HCT116 (cell line): ENCODE measurements around the gene DCST2. TPM values are rescaled to one million over a fixed set of nuclear protein-coding genes. Genes with fewer than 3 reads are reported as not detected.

ENCODE experiments used
- ATAC-seq: fragments of 200-7000 bp; cut with Tn5 transposase; 2 replicates; pipeline ENCODE4 v1.9.1; 2020; ENCODE audit warnings: mild to moderate bottlenecking, moderate library complexity
- BruUV-seq: library from RNA; stranded (reverse); fragments of 400-500 nt; replicated peaks from 2 replicates; lab custom pipeline; 2021; lab: Mats Ljungman, UMichigan
- CTCF ChIA-PET: fragments of 300-600 bp; sonication (Branson Sonifier 250); formaldehyde crosslinking; loops from one replicate; lab custom pipeline; 2021; ENCODE audit warnings: antibody characterized with exemption; lab: Charles Lee
- POLR2A ChIA-PET: fragments of 300-600, 350-600 bp; sonication (Branson Sonifier 250); formaldehyde crosslinking; loops from one replicate; lab custom pipeline; 2021; ENCODE audit warnings: antibody characterized with exemption; lab: Charles Lee
- RAD21 ChIA-PET, 2 experiments: fragments of 300-600 bp; sonication (Branson Sonifier 250); formaldehyde crosslinking; loops; one replicate each; lab custom pipeline; 2023; ENCODE audit warnings: low total read pairs in 2 of 2; ENCODE audit not compliant: uncharacterized antibody in 2 of 2, unreplicated experiment in 2 of 2, low non-redundant PET in 1 of 2; lab: Charles Lee
- DNase-seq: peaks from one replicate; pipeline ENCODE4 v3.0.0-alpha.2; 2010; ENCODE audit warnings: low read depth, low spot score
- H2AFZ ChIP-seq: fragments of 200-600 bp; shearing (Covaris generic), sonication (generic); 2 replicates; pipeline ENCODE4 v1.6.1; 2017; ENCODE audit warnings: low read depth, mixed run types, mixed read lengths, antibody characterized with exemption, low read length; ENCODE audit not compliant: poor library complexity, severe bottlenecking
- H3K27ac ChIP-seq: 2 replicates; pipeline ENCODE4 v1.5.1; 2012; ENCODE audit warnings: low read depth, low read length
- H3K27me3 ChIP-seq: fragments of 200-600 bp; sonication (generic); 2 replicates; pipeline ENCODE4 v1.6.1; 2016; ENCODE audit warnings: mixed run types, low read length, mixed read lengths; ENCODE audit not compliant: insufficient read depth
- H3K36me3 ChIP-seq, 2 experiments: fragments of 200-500 bp in 1 of 2; fragments of 200-600 bp in 1 of 2; sonication (Bioruptor generic) in 1 of 2; sonication (generic) in 1 of 2; 2 replicates each; pipeline versions ENCODE4 v1.5.1 to v1.6.1; 2014 to 2016; ENCODE audit warnings: low read length in 2 of 2, inconsistent platforms in 1 of 2, mixed read lengths in 1 of 2, mixed run types in 1 of 2; ENCODE audit not compliant: insufficient read depth in 2 of 2, control insufficient read depth in 1 of 2
- H3K4me1 ChIP-seq, 2 experiments: fragments of 200-600 bp in 1 of 2; sonication (generic) in 1 of 2; 2 replicates each; pipeline versions ENCODE4 v1.5.1 to v1.6.1; 2012 to 2017; ENCODE audit warnings: low read length in 2 of 2, inconsistent platforms in 1 of 2, mild to moderate bottlenecking in 1 of 2, mixed read lengths in 1 of 2, mixed run types in 1 of 2, moderate library complexity in 1 of 2; ENCODE audit not compliant: insufficient read depth in 2 of 2, control insufficient read depth in 1 of 2
- H3K4me2 ChIP-seq: fragments of 200-600 bp; sonication (generic); 2 replicates; pipeline ENCODE4 v1.6.1; 2017; ENCODE audit warnings: mixed run types, low read length, mixed read lengths
- H3K4me3 ChIP-seq, 2 experiments: fragments of 200-600 bp in 1 of 2; sonication (generic) in 1 of 2; replicated peaks in 1 of 2; 2 replicates each; pipeline ENCODE4 v1.5.1; 2011 to 2016; ENCODE audit warnings: low read length in 2 of 2, control low read depth in 1 of 2, low read depth in 1 of 2, mild to moderate bottlenecking in 1 of 2, mixed read lengths in 1 of 2, mixed run types in 1 of 2
- H3K79me2 ChIP-seq: fragments of 200-600 bp; sonication (generic); 2 replicates; pipeline ENCODE4 v1.6.1; 2017; ENCODE audit warnings: mild to moderate bottlenecking, mixed run types, low read length, moderate library complexity, mixed read lengths; ENCODE audit not compliant: insufficient read depth
- H3K9ac ChIP-seq: fragments of 200-600 bp; sonication (generic); 2 replicates; pipeline ENCODE4 v1.6.1; 2016; ENCODE audit warnings: low read length, mixed read lengths
- H3K9me2 ChIP-seq: fragments of 200-600 bp; sonication (generic), shearing (Covaris generic); 2 replicates; pipeline ENCODE4 v1.6.1; 2017; ENCODE audit warnings: mixed run types, mild to moderate bottlenecking, moderate library complexity; ENCODE audit not compliant: insufficient read depth
- H3K9me3 ChIP-seq, 2 experiments: fragments of 200-500 bp in 1 of 2; fragments of 200-600 bp in 1 of 2; sonication (Bioruptor generic) in 1 of 2; sonication (generic) in 1 of 2; 2 replicates each; pipeline ENCODE4 v1.6.1; 2014 to 2017; ENCODE audit warnings: low read length in 2 of 2, mixed read lengths in 2 of 2, inconsistent platforms in 1 of 2, low read depth in 1 of 2, mild to moderate bottlenecking in 1 of 2, mixed run types in 1 of 2, moderate library complexity in 1 of 2; ENCODE audit not compliant: control insufficient read depth in 1 of 2, insufficient read depth in 1 of 2
- H4K20me1 ChIP-seq: fragments of 200-600 bp; sonication (generic), shearing (Covaris generic); 2 replicates; pipeline ENCODE4 v1.6.1; 2017; ENCODE audit warnings: mixed run types, mild to moderate bottlenecking, moderate library complexity; ENCODE audit not compliant: insufficient read depth
- CBX3 ChIP-seq: IDR thresholded peaks from 2 replicates; pipeline ENCODE4 v1.6.1; 2012; ENCODE audit warnings: low read depth
- CEBPB ChIP-seq: IDR thresholded peaks from 2 replicates; pipeline ENCODE4 v1.6.1; 2012; ENCODE audit warnings: low read depth
- EGR1 ChIP-seq: IDR thresholded peaks from 2 replicates; pipeline ENCODE4 v1.6.1; 2012; ENCODE audit warnings: low read depth
- FOSL1 ChIP-seq: IDR thresholded peaks from 2 replicates; pipeline ENCODE4 v1.6.1; 2012; ENCODE audit warnings: low read depth
- POLR2A ChIP-seq: IDR thresholded peaks from 2 replicates; pipeline ENCODE4 v1.7.0; 2011; ENCODE audit warnings: borderline replicate concordance; ENCODE audit not compliant: insufficient read depth, insufficient read length; ENCODE audit errors: extremely low read depth
- POLR2AphosphoS5 ChIP-seq: IDR thresholded peaks from 2 replicates; pipeline ENCODE4 v1.6.1; 2011; ENCODE audit warnings: mild to moderate bottlenecking, low read depth, low read length, moderate library complexity
- RAD21 ChIP-seq: IDR thresholded peaks from 2 replicates; pipeline ENCODE4 v1.6.1; 2012; ENCODE audit warnings: low read depth, mild to moderate bottlenecking
- SP1 ChIP-seq: IDR thresholded peaks from 2 replicates; pipeline ENCODE4 v1.6.1; 2012; ENCODE audit warnings: low read depth
- SRF ChIP-seq: IDR thresholded peaks from 2 replicates; pipeline ENCODE4 v1.6.1; 2012; ENCODE audit warnings: low read depth
- YY1 ChIP-seq: IDR thresholded peaks from 2 replicates; pipeline ENCODE4 v1.6.1; 2011; ENCODE audit warnings: low read length, low read depth, moderate library complexity, mild to moderate bottlenecking; ENCODE audit not compliant: insufficient replicate concordance; ENCODE audit errors: extremely low read depth
- ZFX ChIP-seq: fragments of 450-650 bp; IDR thresholded peaks from 2 replicates; pipeline ENCODE4 v1.6.1; 2017
- intact Hi-C: fragments of 100-400 bp; cut with micrococcal nuclease; formaldehyde crosslinking; loops from 2 replicates; pipeline ENCODE4 v1.10.0; 2022
- total RNA-seq: library from RNA; stranded (reverse); gene quantifications from one replicate; pipeline ENCODE4 v1.2.1, GENCODE V29; 2021; ENCODE audit not compliant: unreplicated experiment
- TF ChIP-seq, protein P1 (sequence below): IDR thresholded peaks from 2 replicates; pipeline ENCODE4 v1.6.1; 2011; ENCODE audit warnings: mild to moderate bottlenecking, low read length, moderate library complexity; ENCODE audit not compliant: insufficient replicate concordance; ENCODE audit errors: extremely low read depth
- TF ChIP-seq, protein P2 (sequence below): IDR thresholded peaks from 2 replicates; pipeline ENCODE4 v1.6.1; 2012
- TF ChIP-seq, protein P3 (sequence below): IDR thresholded peaks from 2 replicates; pipeline ENCODE4 v1.6.1; 2012

The DCST2 gene
- total RNA-seq, 1 experiment from 2014 or later = 2.0 TPM

DNA sequence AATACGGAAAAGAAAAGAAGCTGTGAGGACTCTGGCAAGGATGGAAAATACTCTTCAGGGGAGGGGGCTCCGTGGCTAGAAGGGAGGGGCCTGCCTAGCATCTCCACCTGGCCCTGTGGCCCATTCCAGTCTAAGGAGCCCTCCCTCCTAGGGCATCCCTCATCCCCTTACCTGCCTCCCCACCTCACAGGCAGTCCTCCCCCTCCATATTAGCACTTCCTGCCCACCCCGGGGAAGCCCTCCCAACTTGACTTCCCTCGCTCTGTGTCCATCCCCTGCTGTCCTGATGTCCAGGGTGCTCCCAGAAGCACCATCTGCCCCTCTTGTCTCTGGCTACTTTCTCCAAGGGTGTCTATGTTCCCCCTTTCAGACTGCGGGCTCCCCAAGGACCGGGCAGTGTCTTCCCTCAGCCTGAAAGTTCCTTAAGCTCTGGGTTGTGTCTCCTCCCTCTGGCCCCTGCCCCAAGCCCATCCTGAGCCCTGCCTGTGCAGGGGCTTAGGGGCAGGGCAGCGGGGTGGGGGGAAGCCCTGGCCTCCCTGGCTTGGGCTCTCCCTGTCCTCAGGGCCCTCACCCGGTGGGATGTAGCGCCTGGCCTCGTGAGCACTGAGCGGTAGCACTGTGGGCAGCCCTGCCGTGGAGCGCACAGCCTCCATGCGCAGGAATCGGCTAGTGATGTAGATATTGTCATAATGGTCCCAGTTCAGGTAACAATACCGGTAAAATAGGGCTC, 3.9 kb downstream of the DCST2 start:
- Histone ChIP-seq H3K4me1 (peaks cover 10 to 19% of the 10 kb centered on the region in 2 experiments), H3K9me2 (no peaks in the 10 kb centered on the region), H2AFZ (no peak overlapping the region), H3K27ac (no peak overlapping the region), H3K9ac (no peak overlapping the region), H3K4me3 (no peak overlapping the region), H3K4me2 (no peak overlapping the region), H3K36me3 (no peaks in the 10 kb centered on the region), H4K20me1 (no peaks in the 10 kb centered on the region), H3K79me2 (no peaks in the 10 kb centered on the region), H3K27me3 (no peaks in the 10 kb centered on the region), H3K9me3 (no peaks in the 10 kb centered on the region)
- no peak for DNase-seq
- BruUV-seq = no TSS peak
- ATAC-seq = no peak
- RAD21 ChIA-PET = no interaction called here
- no peak for TF ChIP-seq POLR2AphosphoS5
- TF ChIP-seq, protein P1, sequence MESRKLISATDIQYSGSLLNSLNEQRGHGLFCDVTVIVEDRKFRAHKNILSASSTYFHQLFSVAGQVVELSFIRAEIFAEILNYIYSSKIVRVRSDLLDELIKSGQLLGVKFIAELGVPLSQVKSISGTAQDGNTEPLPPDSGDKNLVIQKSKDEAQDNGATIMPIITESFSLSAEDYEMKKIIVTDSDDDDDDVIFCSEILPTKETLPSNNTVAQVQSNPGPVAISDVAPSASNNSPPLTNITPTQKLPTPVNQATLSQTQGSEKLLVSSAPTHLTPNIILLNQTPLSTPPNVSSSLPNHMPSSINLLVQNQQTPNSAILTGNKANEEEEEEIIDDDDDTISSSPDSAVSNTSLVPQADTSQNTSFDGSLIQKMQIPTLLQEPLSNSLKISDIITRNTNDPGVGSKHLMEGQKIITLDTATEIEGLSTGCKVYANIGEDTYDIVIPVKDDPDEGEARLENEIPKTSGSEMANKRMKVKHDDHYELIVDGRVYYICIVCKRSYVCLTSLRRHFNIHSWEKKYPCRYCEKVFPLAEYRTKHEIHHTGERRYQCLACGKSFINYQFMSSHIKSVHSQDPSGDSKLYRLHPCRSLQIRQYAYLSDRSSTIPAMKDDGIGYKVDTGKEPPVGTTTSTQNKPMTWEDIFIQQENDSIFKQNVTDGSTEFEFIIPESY = no peak
- no peak for TF ChIP-seq SP1
- TF ChIP-seq EGR1 = no peak
- TF ChIP-seq ZFX = no peak
- no peak for TF ChIP-seq FOSL1
- no peak for TF ChIP-seq CEBPB
- TF ChIP-seq, protein P2, sequence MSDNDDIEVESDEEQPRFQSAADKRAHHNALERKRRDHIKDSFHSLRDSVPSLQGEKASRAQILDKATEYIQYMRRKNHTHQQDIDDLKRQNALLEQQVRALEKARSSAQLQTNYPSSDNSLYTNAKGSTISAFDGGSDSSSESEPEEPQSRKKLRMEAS = no peak
- TF ChIP-seq, protein P3, sequence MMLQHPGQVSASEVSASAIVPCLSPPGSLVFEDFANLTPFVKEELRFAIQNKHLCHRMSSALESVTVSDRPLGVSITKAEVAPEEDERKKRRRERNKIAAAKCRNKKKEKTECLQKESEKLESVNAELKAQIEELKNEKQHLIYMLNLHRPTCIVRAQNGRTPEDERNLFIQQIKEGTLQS = no peak
- TF ChIP-seq SRF = no peak
- no peak for TF ChIP-seq POLR2A
- TF ChIP-seq RAD21 = no peak
- TF ChIP-seq CBX3 = no peak
- TF ChIP-seq YY1 = no peak
- POLR2A ChIA-PET = no interaction called here
- CTCF ChIA-PET = no interaction called here
- intact Hi-C loops = no loop called here
